PC-9 (cell line): ENCODE data around the gene TMX4. TPM values are rescaled to one million over a fixed set of nuclear protein-coding genes. Genes with fewer than 3 reads are reported as not detected.

ENCODE experiments used
- BruUV-seq: library from RNA; stranded (reverse); fragments of 400-500 nt; replicated peaks from 2 replicates; lab custom pipeline; 2021; lab: Mats Ljungman, UMichigan
- CTCF ChIA-PET: fragments of 300-600 bp; sonication (Branson Sonifier 250); formaldehyde crosslinking; loops from one replicate; lab custom pipeline; 2022; ENCODE audit warnings: antibody characterized with exemption; lab: Charles Lee
- POLR2A ChIA-PET: fragments of 300-600 bp; sonication (Branson Sonifier 250); formaldehyde crosslinking; loops from one replicate; lab custom pipeline; 2022; ENCODE audit warnings: antibody characterized with exemption; ENCODE audit not compliant: unreplicated experiment; lab: Charles Lee
- DNase-seq, 2 experiments: peaks; one replicate each; pipeline versions ENCODE4 v3.0.0 to v3.0.0-alpha.2; 2015 to 2022; ENCODE audit warnings: mixed read lengths in 1 of 2
- H2AFZ ChIP-seq: fragments of 200-600 bp; sonication (generic); 2 replicates; pipeline ENCODE4 v1.8.1; 2017; ENCODE audit warnings: antibody characterized with exemption
- H3F3A ChIP-seq: fragments of 200-600 bp; sonication (generic); 2 replicates; pipeline ENCODE4 v1.8.1; 2017; ENCODE audit warnings: antibody characterized with exemption, mild to moderate bottlenecking, low read depth; ENCODE audit not compliant: insufficient read depth
- H3K27ac ChIP-seq: fragments of 200-600 bp; sonication (generic); 2 replicates; pipeline ENCODE4 v1.6.1; 2016; ENCODE audit warnings: mixed run types
- H3K27me3 ChIP-seq: fragments of 200-600 bp; sonication (generic); 2 replicates; pipeline ENCODE4 v1.6.1; 2016; ENCODE audit warnings: low read depth, mixed run types; ENCODE audit not compliant: insufficient read depth
- H3K36me3 ChIP-seq: fragments of 200-600 bp; sonication (generic); 2 replicates; pipeline ENCODE4 v1.6.1; 2016; ENCODE audit warnings: low read depth, mixed run types
- H3K4me1 ChIP-seq: fragments of 200-600 bp; sonication (generic); replicated peaks from 2 replicates; pipeline ENCODE4 v1.6.1; 2016; ENCODE audit warnings: mixed run types; ENCODE audit not compliant: insufficient read depth
- H3K4me2 ChIP-seq: fragments of 200-600 bp; sonication (generic); 2 replicates; pipeline ENCODE4 v1.6.1; 2017; ENCODE audit warnings: mixed run types
- H3K4me3 ChIP-seq: fragments of 200-600 bp; sonication (generic); 2 replicates; pipeline ENCODE4 v1.6.1; 2016; ENCODE audit warnings: mixed run types
- H3K79me2 ChIP-seq: fragments of 200-600 bp; sonication (generic); 2 replicates; pipeline ENCODE4 v1.6.1; 2017; ENCODE audit warnings: low read depth, mixed run types
- H3K9me2 ChIP-seq: fragments of 200-600 bp; sonication (generic); 2 replicates; pipeline ENCODE4 v1.8.1; 2017; ENCODE audit warnings: mild to moderate bottlenecking; ENCODE audit not compliant: insufficient read depth
- H3K9me3 ChIP-seq: fragments of 200-600 bp; sonication (generic); 2 replicates; pipeline ENCODE4 v1.8.1; 2016; ENCODE audit warnings: low read depth; ENCODE audit not compliant: insufficient read depth
- H4K20me1 ChIP-seq: fragments of 200-600 bp; sonication (generic); 2 replicates; pipeline ENCODE4 v1.8.1; 2017; ENCODE audit not compliant: insufficient read depth
- CTCF ChIP-seq: fragments of 200-600 bp; sonication (generic); conservative IDR thresholded peaks from 2 replicates; pipeline ENCODE4 v1.6.1; 2017; ENCODE audit warnings: mixed run types, antibody characterized with exemption, mild to moderate bottlenecking, moderate library complexity
- EZH2 ChIP-seq: fragments of 200-600 bp; sonication (generic); IDR thresholded peaks from 2 replicates; pipeline ENCODE4 v1.8.0; 2017; ENCODE audit warnings: antibody characterized with exemption, low read depth
- intact Hi-C: fragments of 100-400 bp; cut with micrococcal nuclease; formaldehyde crosslinking; loops from one replicate; pipeline ENCODE4 v1.10.0; 2022; ENCODE audit not compliant: unreplicated experiment
- total RNA-seq: library from RNA; stranded (reverse); gene quantifications from 2 replicates; pipeline ENCODE4 v1.2.3, GENCODE V29; 2021

Gene TMX4
- total RNA-seq, 1 experiment from 2014 or later = 7.5 TPM

- Histone ChIP-seq H3K27ac (no peak overlapping the region), H3K79me2 (no peaks in the 10 kb centered on the region), H2AFZ (no peak overlapping the region), H3F3A (no peaks in the 10 kb centered on the region), H3K4me2 (no peak overlapping the region), H3K4me3 (no peak overlapping the region), H3K9me3 (no peaks in the 10 kb centered on the region), H3K9me2 (no peaks in the 10 kb centered on the region), H3K27me3 (peaks cover 3% of the 10 kb centered on the region; the same call in 1 of the 2 replicates), H4K20me1 (no peaks in the 10 kb centered on the region), H3K4me1 (peaks cover 10% of the 10 kb centered on the region; the same call in 1 of the 2 replicates), H3K36me3 (no peaks in the 10 kb centered on the region)
- peak; percentile 12 to 44 for DNase-seq
- no peak for TF ChIP-seq EZH2
- peak; percentile 87 for TF ChIP-seq CTCF
- ChIA-PET POLR2A (no interaction called here), CTCF (interaction anchor here (0.5 to 0.7 kb wide), 4 partner anchors 91 to 1913 kb away, joined by 3 to 11 read pairs (median 6); no protein-coding TSS in a partner anchor)
- intact Hi-C loops = loop anchor here (2.0 to 5.0 kb wide), 2 partner anchors 349 to 679 kb away; no protein-coding TSS in a partner anchor
- BruUV-seq = no TSS peak
Observed at GRCh38 chr20:8043687-8044282, 24.2 kb upstream of the TMX4 start.

- POLR2A ChIA-PET = no interaction called here
Observed at GRCh38 chr20:8039042-8039441, 19.5 kb upstream of the TMX4 start.

GRCh38 chr20:8036771-8037170 lies 17.2 kb upstream of the TMX4 start:
- no peaks in the 10 kb centered on the region for H3K9me2 ChIP-seq
- TF ChIP-seq CTCF (no peak), EZH2 (no peak)
- no peak overlapping the region for H3K4me2 ChIP-seq
- no peak for DNase-seq
- H3F3A ChIP-seq = peaks cover 5% of the 10 kb centered on the region; the same call in 1 of the 2 replicates
- no peaks in the 10 kb centered on the region for H3K36me3 ChIP-seq
- CTCF ChIA-PET = no interaction called here
- no peaks in the 10 kb centered on the region for H3K4me1 ChIP-seq
- no peaks in the 10 kb centered on the region for H4K20me1 ChIP-seq
- H3K4me3 ChIP-seq = no peak overlapping the region
- no TSS peak for BruUV-seq
- H3K9me3 ChIP-seq = no peaks in the 10 kb centered on the region
- H3K27ac ChIP-seq = no peak overlapping the region
- POLR2A ChIA-PET = no interaction called here
- intact Hi-C loops = no loop called here
- H2AFZ ChIP-seq = no peak overlapping the region
- no peaks in the 10 kb centered on the region for H3K79me2 ChIP-seq
- peaks cover 26% of the 10 kb centered on the region; the same call in 1 of the 2 replicates for H3K27me3 ChIP-seq

More at GRCh38 chr20:8039042-8039441, 19.5 kb upstream of the TMX4 start:
- no peaks in the 10 kb centered on the region for H4K20me1 ChIP-seq
- no peaks in the 10 kb centered on the region for H3K4me1 ChIP-seq
- no peaks in the 10 kb centered on the region for H3K36me3 ChIP-seq
- peaks cover 26% of the 10 kb centered on the region; the same call in 1 of the 2 replicates for H3K27me3 ChIP-seq
- no peaks in the 10 kb centered on the region for H3K9me2 ChIP-seq
- no peaks in the 10 kb centered on the region for H3K79me2 ChIP-seq
- no peak for DNase-seq
- no peaks in the 10 kb centered on the region for H3K9me3 ChIP-seq
- TF ChIP-seq EZH2 (no peak), CTCF (no peak)
- H3F3A ChIP-seq = no peaks in the 10 kb centered on the region
- no TSS peak for BruUV-seq
- no peak overlapping the region for H2AFZ ChIP-seq
- intact Hi-C loops = no loop called here
- H3K4me2 ChIP-seq = no peak overlapping the region
- CTCF ChIA-PET = no interaction called here
- no peak overlapping the region for H3K4me3 ChIP-seq
- no peak overlapping the region for H3K27ac ChIP-seq
